NCI-H2227 (cell line): ENCODE data around the gene ERC1.
"Not testable (repeated sequence)": the region's sequence is repeated elsewhere in the genome, so short reads cannot be mapped to it uniquely, and the experiment has no call there.

Experiments used
- DNase-seq: peaks from one replicate; lab custom pipeline; 2025; ENCODE audit not compliant: unreplicated experiment; lab: John Stamatoyannopoulos, UW

The ERC1 gene

GRCh38 chr12:1182069-1182468, 191.0 kb downstream of the ERC1 start:
- no peak for DNase-seq

GRCh38 chr12:1184402-1184801, 193.4 kb downstream of the ERC1 start:
- DNase-seq = no peak

- DNase-seq = no peak
Measured at GRCh38 chr12:1185460-1186182, 194.6 kb downstream of the ERC1 start.

- DNase-seq = no peak
Measured at GRCh38 chr12:1186298-1186697, 195.3 kb downstream of the ERC1 start.

GRCh38 chr12:1188016-1188415, 197.0 kb downstream of the ERC1 start:
- DNase-seq = no peak

- no peak for DNase-seq
Measured at GRCh38 chr12:1189163-1189562, 198.1 kb downstream of the ERC1 start.

GRCh38 chr12:1195513-1195912, 204.5 kb downstream of the ERC1 start:
- no peak for DNase-seq

- no peak for DNase-seq
Measured at GRCh38 chr12:1197264-1198018, 206.4 kb downstream of the ERC1 start.

GRCh38 chr12:1198854-1199253, 207.8 kb downstream of the ERC1 start:
- not testable (repeated sequence) for DNase-seq

- no peak for DNase-seq
Measured at GRCh38 chr12:1199700-1200099, 208.7 kb downstream of the ERC1 start.

- no peak for DNase-seq
Measured at GRCh38 chr12:1201030-1201429, 210.0 kb downstream of the ERC1 start.

- no peak for DNase-seq
Measured at GRCh38 chr12:1201886-1202285, 210.9 kb downstream of the ERC1 start.

- DNase-seq = no peak
Measured at GRCh38 chr12:1203735-1204019, 212.7 kb downstream of the ERC1 start.

GRCh38 chr12:1204581-1205121, 213.6 kb downstream of the ERC1 start:
- DNase-seq = no peak

GRCh38 chr12:1205512-1206060, 214.6 kb downstream of the ERC1 start:
- DNase-seq = no peak

- no peak for DNase-seq
Measured at GRCh38 chr12:1206118-1206734, 215.2 kb downstream of the ERC1 start.

- DNase-seq = no peak
Measured at GRCh38 chr12:1207276-1207675, 216.3 kb downstream of the ERC1 start.

GRCh38 chr12:1208719-1209118, 217.7 kb downstream of the ERC1 start:
- DNase-seq = not testable (repeated sequence)

GRCh38 chr12:1212526-1212925, 221.5 kb downstream of the ERC1 start:
- DNase-seq = no peak

- no peak for DNase-seq
Measured at GRCh38 chr12:1213205-1213604, 222.2 kb downstream of the ERC1 start.

GRCh38 chr12:1213618-1214205, 222.7 kb downstream of the ERC1 start:
- no peak for DNase-seq
